Activated CD4-positive, alpha-beta T cell treated with anti-CD3 and anti-CD28 coated beads, Interleukin-2, amount 50 U/mL, for 4 hours (primary cell): ENCODE results near the gene TBC1D8.

Source experiments
- DNase-seq, 2 experiments: peaks; one replicate each; pipeline ENCODE4 v3.0.0-alpha.2; 2020

Gene TBC1D8

GRCh38 chr2:101109451-101110118, 41.6 kb downstream of the TBC1D8 start:
- DNase-seq, result no peak

DNA sequence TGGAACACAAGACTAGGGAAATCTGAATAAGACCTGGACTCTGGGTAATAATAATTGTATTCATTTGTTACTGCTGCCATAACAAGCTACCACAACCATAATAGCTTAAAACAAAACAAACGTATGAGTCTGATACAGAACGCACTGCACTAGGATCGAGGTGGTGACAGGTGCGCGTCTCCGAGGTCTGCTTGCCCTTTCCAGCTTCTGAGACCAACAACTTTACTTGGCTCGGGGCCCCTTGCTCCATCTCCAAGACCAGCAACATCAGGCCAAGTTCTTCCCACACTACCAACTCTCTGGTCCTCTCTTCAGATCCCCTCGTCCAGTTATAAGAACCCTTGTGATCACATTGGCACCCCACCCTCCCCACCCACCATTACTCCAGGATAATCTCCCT, 42.8 kb downstream of the TBC1D8 start:
- no peak for DNase-seq

- DNase-seq, result no peak
Measured at GRCh38 chr2:101107241-101107640, 43.9 kb downstream of the TBC1D8 start.

- DNase-seq, result no peak
Measured at GRCh38 chr2:101106453-101107181, 44.6 kb downstream of the TBC1D8 start.

GRCh38 chr2:101105654-101106053, 45.5 kb downstream of the TBC1D8 start:
- no peak for DNase-seq

GRCh38 chr2:101097638-101098037, 53.5 kb downstream of the TBC1D8 start:
- no peak for DNase-seq

GRCh38 chr2:101096619-101097142, 54.5 kb downstream of the TBC1D8 start:
- no peak for DNase-seq

DNA sequence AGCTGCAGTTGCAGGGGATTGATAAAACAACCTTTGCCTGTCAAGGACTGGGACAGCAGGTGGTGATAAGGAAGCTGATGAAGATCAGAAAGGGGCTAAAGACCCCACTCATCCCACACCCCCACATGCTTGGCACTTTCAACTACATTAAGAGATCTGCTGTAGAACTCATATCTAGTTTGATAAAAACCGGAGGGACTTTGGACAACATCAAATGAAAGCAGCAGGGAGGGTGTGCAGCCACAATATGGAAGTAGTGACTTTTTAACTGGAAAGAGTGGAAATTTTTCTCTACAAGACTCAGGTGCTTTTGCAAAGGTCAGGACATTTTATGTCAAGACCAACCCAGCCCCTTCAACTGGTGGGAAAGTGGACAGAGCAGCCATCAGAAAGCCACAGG, 56.8 kb downstream of the TBC1D8 start:
- DNase-seq, result no peak

DNA sequence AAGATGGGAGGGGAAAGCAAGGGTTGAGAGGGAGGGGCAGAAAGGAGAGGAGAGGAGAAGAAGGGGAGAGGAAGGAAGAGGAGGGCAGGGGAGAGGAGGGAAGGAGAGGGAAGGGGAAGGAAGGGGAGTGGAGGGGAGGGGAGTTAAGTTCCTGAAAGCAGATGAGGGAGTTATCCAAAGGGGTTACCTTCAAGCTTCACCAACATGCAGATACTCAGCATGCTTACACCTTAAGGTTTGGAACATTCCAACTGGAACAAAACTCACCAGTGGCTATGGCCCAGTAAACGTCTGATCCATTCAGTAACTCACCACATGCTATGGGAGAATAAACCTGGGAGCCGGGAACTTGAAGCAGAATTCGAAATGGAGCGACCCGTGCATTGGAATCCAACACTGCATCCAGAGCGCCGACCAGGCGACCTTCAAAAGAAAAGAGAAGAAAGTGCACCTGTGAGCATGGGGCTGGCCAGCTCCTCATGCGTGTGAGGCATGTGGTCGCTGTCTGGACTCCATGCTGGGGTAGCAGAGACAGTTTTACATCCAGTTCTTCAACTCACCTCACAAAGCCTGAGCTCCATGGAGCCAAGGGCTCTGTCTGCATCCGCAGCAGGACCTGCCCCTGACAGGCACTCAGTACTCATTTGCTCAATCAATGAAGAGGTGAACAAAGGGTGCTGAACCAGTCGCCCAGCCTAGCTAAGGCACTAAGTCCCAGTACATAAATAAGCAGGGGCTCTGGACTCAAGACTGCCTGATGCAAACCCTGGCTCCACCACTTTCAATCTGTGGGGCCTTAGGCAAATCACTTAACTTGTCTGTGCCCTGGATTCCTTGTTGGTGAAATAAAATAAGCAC, 61.0 kb downstream of the TBC1D8 start:
- no peak for DNase-seq

- no peak for DNase-seq
Measured at GRCh38 chr2:101089419-101089818, 61.8 kb downstream of the TBC1D8 start.

GRCh38 chr2:101087638-101088037, 63.5 kb downstream of the TBC1D8 start:
- DNase-seq, result no peak

DNA sequence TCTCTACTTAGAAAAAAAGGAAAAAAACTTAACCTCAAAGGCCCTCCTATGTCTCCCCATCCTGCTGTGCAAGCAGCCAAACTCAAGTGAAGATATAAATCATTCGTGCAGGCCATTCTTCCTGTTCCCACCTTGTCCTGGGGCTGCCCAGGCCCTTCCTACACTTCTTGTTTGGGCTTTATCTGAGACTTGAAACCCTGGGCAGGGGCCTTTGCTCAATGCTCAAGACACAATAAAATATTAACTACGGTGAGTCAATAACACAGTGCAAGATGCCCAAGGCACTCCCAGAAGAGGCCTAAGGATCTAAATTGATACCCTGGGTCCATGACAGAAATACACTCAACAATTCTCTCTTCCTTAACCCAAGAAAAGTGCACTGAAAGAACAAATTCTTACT, 67.6 kb downstream of the TBC1D8 start:
- no peak for DNase-seq

GRCh38 chr2:101082998-101083397, 68.2 kb downstream of the TBC1D8 start:
- DNase-seq, result no peak

DNA sequence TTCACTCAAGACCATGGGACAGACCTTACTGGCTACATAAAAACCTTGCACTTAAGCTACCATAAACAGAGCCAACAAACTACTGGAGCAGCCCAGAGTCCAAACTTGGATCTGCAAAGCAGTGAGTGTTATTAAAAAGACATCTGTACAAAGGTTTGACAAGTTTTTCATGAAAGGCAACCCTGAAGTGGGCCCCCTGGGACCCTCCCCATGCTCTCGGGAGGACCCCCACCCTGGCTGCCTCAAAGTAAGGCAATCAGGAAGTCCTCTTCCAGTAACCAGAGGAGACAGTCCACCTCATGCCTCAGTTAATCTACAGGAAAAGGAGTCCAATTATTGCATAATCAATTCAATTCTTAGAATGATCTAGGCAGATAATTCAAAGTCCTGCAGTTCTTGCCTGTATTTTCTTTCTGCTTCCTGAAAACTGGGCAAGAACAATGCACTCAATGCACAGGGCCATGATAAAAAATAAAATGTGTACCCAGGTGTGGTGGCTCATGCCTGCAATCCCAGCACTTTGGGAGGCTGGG, 69.7 kb downstream of the TBC1D8 start:
- no peak for DNase-seq

DNA sequence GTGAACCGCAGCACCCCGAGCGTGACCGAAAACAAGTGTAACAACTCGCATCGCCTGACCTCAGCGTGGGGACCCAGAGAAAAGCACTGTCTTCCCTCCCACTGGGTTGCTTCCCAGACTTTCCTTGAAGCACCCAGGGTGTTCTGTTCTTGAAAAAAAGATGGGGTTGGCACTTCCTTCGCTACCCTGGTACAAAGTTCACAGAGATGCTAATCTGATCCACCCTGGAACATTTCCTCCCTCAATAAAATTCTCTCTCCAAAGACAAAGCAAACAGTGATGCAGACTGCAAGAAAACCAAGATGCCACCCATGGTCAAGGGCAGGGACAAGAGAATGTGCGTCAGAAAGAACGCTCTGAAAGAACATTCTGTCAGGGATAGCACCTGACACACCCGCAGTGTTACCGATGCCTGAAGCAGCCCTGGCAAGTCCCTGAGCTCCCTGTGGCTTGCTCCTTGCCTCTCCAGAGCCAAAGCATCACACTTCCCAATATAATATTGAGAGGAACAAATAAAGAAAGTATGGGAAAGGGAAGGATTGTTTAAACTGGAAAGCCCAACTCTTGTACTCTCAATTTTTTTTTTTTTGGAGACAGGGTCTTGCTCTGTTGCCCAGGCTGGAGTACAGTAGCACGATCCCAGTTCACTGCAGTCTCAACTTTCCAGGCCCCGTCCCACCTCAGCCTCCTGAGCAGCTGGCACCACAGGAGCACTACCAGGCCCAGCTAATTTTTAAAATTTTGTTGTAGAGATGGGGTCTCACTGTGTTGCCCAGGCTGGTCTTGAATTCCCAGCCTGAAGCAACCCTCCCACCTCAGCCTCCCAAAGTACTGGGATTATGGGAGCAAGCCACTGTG, 70.7 kb downstream of the TBC1D8 start:
- DNase-seq, result no peak

- no peak for DNase-seq
Measured at GRCh38 chr2:101076581-101076980, 74.6 kb downstream of the TBC1D8 start.

DNA sequence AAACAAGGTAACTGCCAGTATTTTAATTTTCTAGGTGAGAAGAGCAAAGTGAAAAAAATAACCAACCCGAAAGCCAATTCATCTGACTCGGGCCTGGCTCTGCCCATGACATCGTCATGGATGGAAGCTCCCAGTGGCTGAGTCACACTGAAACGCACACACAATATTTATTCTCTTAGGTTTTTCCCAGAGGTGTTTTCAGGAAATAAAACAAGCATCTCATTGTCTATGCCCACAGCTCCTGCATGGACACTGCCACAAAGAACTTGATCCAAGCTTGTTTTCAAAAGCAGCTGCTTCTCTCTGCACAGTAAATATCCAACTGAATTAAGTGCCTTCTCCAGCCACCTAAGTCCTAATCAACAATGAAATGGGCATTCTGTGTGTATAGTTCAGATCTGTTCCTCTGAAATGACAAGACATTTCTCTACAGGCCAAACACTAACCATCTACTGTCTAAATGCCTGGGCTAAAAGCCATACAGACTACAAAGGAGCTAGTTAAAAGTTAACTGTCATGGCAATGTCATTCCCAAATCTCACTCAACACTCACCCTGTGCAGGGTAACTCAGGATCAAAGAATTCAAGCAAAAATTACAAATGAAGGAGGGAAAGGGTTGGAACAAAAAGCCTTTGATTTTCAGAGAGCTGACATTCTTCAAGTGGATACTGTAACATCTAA, 86.2 kb downstream of the TBC1D8 start:
- DNase-seq, result no peak

- DNase-seq, result no peak
Measured at GRCh38 chr2:101064505-101064867, 86.7 kb downstream of the TBC1D8 start.

DNA sequence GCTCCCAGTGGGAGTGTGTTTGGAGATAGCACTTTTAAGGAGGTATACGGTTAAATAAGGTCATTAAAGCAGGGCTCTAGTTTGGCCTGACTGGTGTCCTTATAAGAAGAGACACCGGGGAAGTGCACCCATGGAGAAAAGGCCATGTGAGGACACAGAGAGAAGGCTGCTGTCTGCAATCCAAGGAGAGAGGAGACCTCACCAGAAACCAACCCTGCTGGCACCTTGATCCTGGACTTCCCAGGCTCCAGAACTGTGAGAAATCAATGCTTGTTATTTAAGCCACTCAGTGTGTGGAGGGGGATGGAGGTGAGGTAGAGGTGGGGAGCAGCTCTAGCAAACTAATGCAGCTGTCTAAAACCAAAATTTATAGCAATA, 87.1 kb downstream of the TBC1D8 start:
- DNase-seq, result no peak

GRCh38 chr2:101063352-101064124, 87.6 kb downstream of the TBC1D8 start:
- no peak for DNase-seq

DNA sequence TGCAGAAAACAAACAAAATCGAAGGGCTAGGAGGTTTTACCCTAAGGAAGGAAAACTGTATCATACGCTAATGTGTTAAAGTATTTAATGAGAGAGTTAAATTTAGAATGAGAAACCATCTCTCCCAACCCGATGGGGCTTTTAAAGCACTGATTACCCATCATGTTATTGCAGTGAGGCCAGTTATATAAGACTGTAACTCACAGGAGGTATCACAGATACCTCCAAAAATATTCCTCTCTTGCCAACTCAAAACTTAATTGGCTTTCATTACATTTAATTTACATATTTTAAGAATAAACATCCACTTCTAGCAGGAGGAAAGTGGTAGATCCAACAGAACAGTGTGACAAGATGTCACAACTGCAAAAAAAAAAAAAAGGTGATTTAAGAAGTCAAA, 92.8 kb downstream of the TBC1D8 start:
- DNase-seq, result no peak
